HG03432 (cell line): ENCODE measurements around the gene CGNL1.

Experiments
- ATAC-seq: cut with Tn5 transposase; IDR thresholded peaks from one replicate; pipeline ENCODE4 v1.9.1; 2021; ENCODE audit warnings: mild to moderate bottlenecking, moderate library complexity; ENCODE audit not compliant: unreplicated experiment

Gene CGNL1

GRCh38 chr15:57445872-57446271 is 69.6 kb downstream of the CGNL1 start:
- ATAC-seq: no peak

GRCh38 chr15:57446393-57446792 is 70.1 kb downstream of the CGNL1 start:
- no peak for ATAC-seq

- no peak for ATAC-seq
Measured at GRCh38 chr15:57451555-57451954, 75.2 kb downstream of the CGNL1 start.

- no peak for ATAC-seq
Measured at GRCh38 chr15:57452090-57452754, 75.9 kb downstream of the CGNL1 start.

GRCh38 chr15:57455929-57456328 is 79.6 kb downstream of the CGNL1 start:
- ATAC-seq: no peak

- no peak for ATAC-seq
Measured at GRCh38 chr15:57456559-57456958, 80.3 kb downstream of the CGNL1 start.

GRCh38 chr15:57457726-57458125 is 81.4 kb downstream of the CGNL1 start:
- ATAC-seq: no peak

GRCh38 chr15:57458356-57458781 is 82.1 kb downstream of the CGNL1 start:
- no peak for ATAC-seq

- no peak for ATAC-seq
Measured at GRCh38 chr15:57460208-57460816, 84.0 kb downstream of the CGNL1 start.

- no peak for ATAC-seq
Measured at GRCh38 chr15:57461541-57461940, 85.2 kb downstream of the CGNL1 start.

GRCh38 chr15:57462381-57462780 is 86.1 kb downstream of the CGNL1 start:
- no peak for ATAC-seq

GRCh38 chr15:57463360-57463759 is 87.1 kb downstream of the CGNL1 start:
- no peak for ATAC-seq

- no peak for ATAC-seq
Measured at GRCh38 chr15:57464480-57464879, 88.2 kb downstream of the CGNL1 start.

GRCh38 chr15:57468486-57468885 is 92.2 kb downstream of the CGNL1 start:
- no peak for ATAC-seq

GRCh38 chr15:57470543-57470942 is 94.2 kb downstream of the CGNL1 start:
- no peak for ATAC-seq

- no peak for ATAC-seq
Measured at GRCh38 chr15:57472861-57473260, 96.6 kb downstream of the CGNL1 start.

GRCh38 chr15:57476533-57476975 is 100.2 kb downstream of the CGNL1 start:
- ATAC-seq: no peak

GRCh38 chr15:57477736-57478522 is 101.6 kb downstream of the CGNL1 start:
- peak; percentile 67 for ATAC-seq

GRCh38 chr15:57479005-57479404 is 102.7 kb downstream of the CGNL1 start:
- no peak for ATAC-seq

- no peak for ATAC-seq
Measured at GRCh38 chr15:57481038-57481705, 104.9 kb downstream of the CGNL1 start.

GRCh38 chr15:57485869-57486268 is 109.6 kb downstream of the CGNL1 start:
- ATAC-seq: no peak
